Smooth muscle cell (in vitro differentiated cells): Measurements from ENCODE around the gene PDE3B. TPM values are rescaled to one million over a fixed set of nuclear protein-coding genes. Genes with fewer than 3 reads are reported as not detected.
"Not testable (repeated sequence)": the region's sequence is repeated elsewhere in the genome, so short reads cannot be mapped to it uniquely, and the experiment has no call there.

Experiments
- DNase-seq: peaks from one replicate; lab custom pipeline; 2025; ENCODE audit not compliant: unreplicated experiment; lab: John Stamatoyannopoulos, UW
- H2AFZ ChIP-seq: fragments of 200-600 bp; sonication (generic); 2 replicates; pipeline ENCODE4 v1.6.0; 2016; ENCODE audit warnings: antibody characterized with exemption, low read depth, mild to moderate bottlenecking
- H3F3A ChIP-seq: fragments of 200-600 bp; sonication (generic); 2 replicates; pipeline ENCODE4 v1.6.0; 2017; ENCODE audit warnings: antibody characterized with exemption, low read depth
- H3K27ac ChIP-seq: fragments of 200-600 bp; sonication (generic); 2 replicates; pipeline ENCODE4 v1.5.1; 2016; ENCODE audit warnings: low read depth, mild to moderate bottlenecking
- H3K27me3 ChIP-seq: fragments of 200-600 bp; sonication (generic); 2 replicates; pipeline ENCODE4 v1.6.1; 2016; ENCODE audit warnings: low read depth, mild to moderate bottlenecking
- H3K36me3 ChIP-seq: fragments of 200-600 bp; sonication (generic); 2 replicates; pipeline ENCODE4 v1.5.1; 2016; ENCODE audit warnings: low read depth
- H3K4me1 ChIP-seq: fragments of 200-600 bp; sonication (generic); 2 replicates; pipeline ENCODE4 v1.5.1; 2016; ENCODE audit warnings: low read depth
- H3K4me2 ChIP-seq: fragments of 200-600 bp; sonication (generic); 2 replicates; pipeline ENCODE4 v1.6.0; 2016; ENCODE audit warnings: mild to moderate bottlenecking
- H3K4me3 ChIP-seq: fragments of 200-600 bp; sonication (generic); 2 replicates; pipeline ENCODE4 v1.5.1; 2016; ENCODE audit warnings: mild to moderate bottlenecking
- H3K79me2 ChIP-seq: fragments of 200-600 bp; sonication (generic); 2 replicates; pipeline ENCODE4 v1.6.0; 2016; ENCODE audit warnings: low read depth, mild to moderate bottlenecking
- H3K9ac ChIP-seq: fragments of 200-600 bp; sonication (generic); 2 replicates; pipeline ENCODE4 v1.6.0; 2016; ENCODE audit warnings: low read depth
- H3K9me3 ChIP-seq: fragments of 200-600 bp; sonication (generic); replicated peaks from 2 replicates; pipeline ENCODE4 v1.5.1; 2016; ENCODE audit warnings: low read depth
- H4K20me1 ChIP-seq: fragments of 200-600 bp; sonication (generic); 2 replicates; pipeline ENCODE4 v1.6.0; 2016; ENCODE audit warnings: low read depth
- WGBS: methylation state at CpG from one replicate; pipeline ENCODE4 v1.1.7; 2016; ENCODE audit warnings: low lambda C conversion rate; 5-methylcytosine and 5-hydroxymethylcytosine counted together
- polyA plus RNA-seq: library from polyadenylated mRNA; unstranded; fragments of >200 nt; fragmentation: Nextera tagmentation; extraction: Ambion mirVana; gene quantifications from 2 replicates; pipeline ENCODE4 v1.2.1, GENCODE V29; 2016
- total RNA-seq: library from RNA; depleted of rRNA; stranded (reverse); fragments of >200 nt; gene quantifications from 2 replicates; pipeline ENCODE4 v1.2.3, GENCODE V29; 2014
- TF ChIP-seq, protein P1 (sequence below): fragments of 200-600 bp; sonication (generic); IDR thresholded peaks from 2 replicates; pipeline ENCODE4 v1.5.1; 2017; ENCODE audit warnings: borderline replicate concordance, mild to moderate bottlenecking, antibody characterized with exemption; ENCODE audit not compliant: insufficient read depth, poor library complexity, severe bottlenecking

Gene PDE3B
- total and polyA plus RNA-seq, 2 experiments from 2014 or later = 1.7 to 1.8 TPM

DNA sequence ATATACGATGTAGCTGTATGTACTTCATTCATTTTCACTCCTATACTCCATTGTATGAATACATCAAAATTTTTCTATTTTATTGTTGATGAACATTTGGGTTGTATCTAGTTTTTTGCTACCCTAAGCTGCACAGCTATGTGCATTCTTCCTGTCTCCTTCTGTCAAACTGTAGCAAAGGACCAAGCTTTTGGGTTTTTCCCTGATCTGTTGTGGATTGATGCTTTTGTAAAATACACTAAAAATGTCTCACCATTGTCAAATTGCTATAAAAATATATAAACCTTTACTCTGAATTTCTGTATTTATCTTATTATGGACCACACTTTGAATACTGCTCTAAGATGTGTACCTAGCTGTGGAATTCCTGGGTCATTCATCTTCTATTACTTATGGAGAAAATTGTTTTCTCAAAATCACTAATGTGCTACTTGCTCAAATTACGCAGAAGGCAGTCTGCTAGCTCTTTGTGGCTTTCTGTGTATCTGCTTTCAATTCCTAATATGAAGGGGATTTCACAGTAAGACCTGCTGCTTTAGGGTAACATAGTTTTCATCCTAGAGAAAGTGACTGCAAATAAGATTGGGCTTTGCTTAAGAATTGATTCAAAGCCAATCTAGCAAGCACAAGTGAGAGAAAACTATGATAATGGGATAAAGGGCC, 125.1 kb downstream of the PDE3B start:
- TF ChIP-seq, protein P1, sequence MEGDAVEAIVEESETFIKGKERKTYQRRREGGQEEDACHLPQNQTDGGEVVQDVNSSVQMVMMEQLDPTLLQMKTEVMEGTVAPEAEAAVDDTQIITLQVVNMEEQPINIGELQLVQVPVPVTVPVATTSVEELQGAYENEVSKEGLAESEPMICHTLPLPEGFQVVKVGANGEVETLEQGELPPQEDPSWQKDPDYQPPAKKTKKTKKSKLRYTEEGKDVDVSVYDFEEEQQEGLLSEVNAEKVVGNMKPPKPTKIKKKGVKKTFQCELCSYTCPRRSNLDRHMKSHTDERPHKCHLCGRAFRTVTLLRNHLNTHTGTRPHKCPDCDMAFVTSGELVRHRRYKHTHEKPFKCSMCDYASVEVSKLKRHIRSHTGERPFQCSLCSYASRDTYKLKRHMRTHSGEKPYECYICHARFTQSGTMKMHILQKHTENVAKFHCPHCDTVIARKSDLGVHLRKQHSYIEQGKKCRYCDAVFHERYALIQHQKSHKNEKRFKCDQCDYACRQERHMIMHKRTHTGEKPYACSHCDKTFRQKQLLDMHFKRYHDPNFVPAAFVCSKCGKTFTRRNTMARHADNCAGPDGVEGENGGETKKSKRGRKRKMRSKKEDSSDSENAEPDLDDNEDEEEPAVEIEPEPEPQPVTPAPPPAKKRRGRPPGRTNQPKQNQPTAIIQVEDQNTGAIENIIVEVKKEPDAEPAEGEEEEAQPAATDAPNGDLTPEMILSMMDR = no peak
- WGBS = 85% methylated on average over 2 of the region's 2 CpGs
- no peaks in the 10 kb centered on the region for H3F3A ChIP-seq
- H3K36me3 ChIP-seq = no peaks in the 10 kb centered on the region
- H3K9ac ChIP-seq = no peak overlapping the region
- H3K9me3 ChIP-seq = no peaks in the 10 kb centered on the region
- no peaks in the 10 kb centered on the region for H4K20me1 ChIP-seq
- H3K27me3 ChIP-seq = no peaks in the 10 kb centered on the region
- no peak for DNase-seq
- H3K4me3 ChIP-seq = no peak overlapping the region
- no peaks in the 10 kb centered on the region for H3K79me2 ChIP-seq
- H3K27ac ChIP-seq = no peak overlapping the region
- no peak overlapping the region for H3K4me2 ChIP-seq
- H3K4me1 ChIP-seq = no peaks in the 10 kb centered on the region
- no peak overlapping the region for H2AFZ ChIP-seq

DNA sequence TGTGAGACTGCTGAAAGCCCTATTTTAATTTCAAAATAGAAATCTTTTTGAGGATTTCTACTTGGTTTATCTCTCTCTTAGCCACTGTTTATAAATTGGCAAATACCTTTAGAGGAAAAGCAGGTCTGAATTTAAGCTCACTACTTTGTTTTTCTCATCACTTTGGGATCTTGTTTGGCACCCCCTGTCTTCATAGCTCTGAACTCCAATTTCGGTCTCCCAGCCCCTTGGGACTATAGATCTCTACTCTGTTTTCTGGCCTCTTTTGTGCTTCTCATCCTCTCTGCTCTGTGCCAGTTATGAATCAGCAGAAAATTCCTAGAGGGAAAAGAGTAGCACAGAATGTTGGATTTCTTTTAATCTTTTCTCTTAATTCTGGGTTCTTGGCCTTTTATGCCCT, 130.2 kb downstream of the PDE3B start:
- DNase-seq = no peak
- H3K27ac ChIP-seq = peak overlapping the region; percentile 60
- no peaks in the 10 kb centered on the region for H4K20me1 ChIP-seq
- H3K79me2 ChIP-seq = no peaks in the 10 kb centered on the region
- no peaks in the 10 kb centered on the region for H3K4me1 ChIP-seq
- H3K36me3 ChIP-seq = no peaks in the 10 kb centered on the region
- 64% methylated on average over 1 of the region's 1 CpG for WGBS
- no peaks in the 10 kb centered on the region for H3K9me3 ChIP-seq
- TF ChIP-seq, protein P1 = peak; percentile 18
- peak overlapping the region; percentile 3 for H3K4me2 ChIP-seq
- H3F3A ChIP-seq = no peaks in the 10 kb centered on the region
- H3K4me3 ChIP-seq = no peak overlapping the region
- H2AFZ ChIP-seq = peak overlapping the region; percentile 57
- H3K9ac ChIP-seq = no peak overlapping the region
- no peaks in the 10 kb centered on the region for H3K27me3 ChIP-seq

DNA sequence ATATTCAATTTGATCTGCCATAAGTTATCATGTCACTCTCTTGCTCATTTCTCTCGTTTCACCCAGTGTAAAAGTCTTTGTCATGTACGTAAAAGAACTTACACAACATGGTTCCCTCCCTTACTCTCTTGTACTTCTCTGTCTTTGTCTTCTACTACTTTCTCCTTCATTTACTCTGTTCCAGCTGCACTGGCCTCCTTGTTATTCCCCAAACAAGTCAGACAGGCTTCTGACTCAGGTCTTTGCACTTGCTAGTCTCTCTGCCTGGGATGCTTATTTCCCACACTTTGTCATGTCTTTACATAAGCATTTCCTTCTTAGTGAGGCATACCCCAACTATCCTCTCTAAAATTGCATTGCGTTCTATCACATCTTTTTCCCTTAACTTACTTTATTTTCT, 131.1 kb downstream of the PDE3B start:
- DNase-seq = no peak
- H3K9me3 ChIP-seq = no peaks in the 10 kb centered on the region
- TF ChIP-seq, protein P1 = no peak
- no peaks in the 10 kb centered on the region for H3K4me1 ChIP-seq
- H3K4me2 ChIP-seq = no peak overlapping the region
- no peak overlapping the region for H3K9ac ChIP-seq
- no peaks in the 10 kb centered on the region for H3K27me3 ChIP-seq
- no peak overlapping the region for H3K4me3 ChIP-seq
- peak overlapping the region; percentile 60 for H3K27ac ChIP-seq
- H3K36me3 ChIP-seq = no peaks in the 10 kb centered on the region
- no peaks in the 10 kb centered on the region for H4K20me1 ChIP-seq
- H3F3A ChIP-seq = no peaks in the 10 kb centered on the region
- H2AFZ ChIP-seq = no peak overlapping the region
- 67% methylated on average over 3 of the region's 3 CpGs for WGBS
- no peaks in the 10 kb centered on the region for H3K79me2 ChIP-seq

DNA sequence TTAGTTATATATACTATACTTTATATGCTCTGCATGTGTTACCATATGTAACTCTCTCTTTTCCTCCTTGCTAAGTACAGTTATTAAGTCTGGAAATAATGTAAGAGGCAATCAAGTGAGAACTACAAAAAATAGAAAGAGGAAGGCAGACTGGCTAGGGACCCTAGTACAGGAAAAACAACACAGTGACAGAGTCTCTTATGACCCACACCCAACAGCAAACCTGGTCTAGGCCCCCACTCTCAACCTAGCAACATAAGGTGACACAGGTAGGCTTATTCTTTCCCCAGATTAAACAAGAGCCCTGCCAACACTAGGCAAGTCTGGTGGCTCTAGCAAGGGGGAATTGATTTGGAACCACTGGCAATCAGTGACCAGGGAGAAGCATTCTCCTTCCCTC, 132.3 kb downstream of the PDE3B start:
- no peak for DNase-seq
- no peaks in the 10 kb centered on the region for H3K36me3 ChIP-seq
- no peaks in the 10 kb centered on the region for H3K79me2 ChIP-seq
- TF ChIP-seq, protein P1 = no peak
- H3K4me2 ChIP-seq = no peak overlapping the region
- H3K4me3 ChIP-seq = no peak overlapping the region
- no peaks in the 10 kb centered on the region for H4K20me1 ChIP-seq
- no peak overlapping the region for H3K27ac ChIP-seq
- H2AFZ ChIP-seq = no peak overlapping the region
- no peaks in the 10 kb centered on the region for H3K9me3 ChIP-seq
- no peaks in the 10 kb centered on the region for H3K27me3 ChIP-seq
- no peak overlapping the region for H3K9ac ChIP-seq
- no peaks in the 10 kb centered on the region for H3K4me1 ChIP-seq
- no peaks in the 10 kb centered on the region for H3F3A ChIP-seq

DNA sequence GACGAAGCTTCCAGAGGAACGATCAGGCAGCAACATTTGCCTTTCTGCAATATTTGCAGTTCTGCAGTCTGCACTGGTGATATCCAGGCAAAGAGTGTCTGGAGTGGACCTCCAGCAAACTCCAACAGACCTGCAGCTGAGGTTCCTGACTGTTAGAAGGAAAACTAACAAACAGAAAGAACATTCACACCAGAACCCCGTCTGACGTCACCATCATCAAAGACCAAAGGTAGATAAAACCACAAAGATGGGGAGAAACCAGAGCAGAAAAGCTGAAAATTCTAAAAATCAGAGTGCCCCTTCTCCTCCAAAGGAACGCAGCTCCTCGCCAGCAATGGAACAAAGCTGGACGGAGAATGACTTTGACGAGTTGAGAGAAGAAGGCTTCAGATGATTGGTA, 134.9 kb downstream of the PDE3B start:
- WGBS = 97% methylated on average over 8 of the region's 8 CpGs
- H3K4me3 ChIP-seq, H3K9me3 ChIP-seq, H4K20me1 ChIP-seq, H3K27ac ChIP-seq, H3K79me2 ChIP-seq, H3K36me3 ChIP-seq, H2AFZ ChIP-seq, H3K4me2 ChIP-seq, H3K4me1 ChIP-seq, H3K9ac ChIP-seq, H3F3A ChIP-seq, H3K27me3 ChIP-seq, DNase-seq: not testable (repeated sequence)
